Right lobe of liver (tissue), 4 donors: ENCODE data around the gene PSMC4.

Experiments used
- POLR2A ChIP-seq: fragments of 450-650 bp; IDR thresholded peaks from one replicate; pipeline ENCODE4 v1.6.1; 2017; ENCODE audit warnings: antibody characterized with exemption, mild to moderate bottlenecking
- TF ChIP-seq, protein P1 (sequence below), 4 donors: fragments of 200-600 bp in 3 of 4; fragments of 450-650 bp in 1 of 4; IDR thresholded peaks; one replicate each; pipeline versions ENCODE4 v1.5.1 to v1.8.0; 2016 to 2022; ENCODE audit warnings: antibody characterized with exemption in 4 of 4, mild to moderate bottlenecking in 2 of 4
- donor health status: DM: no; HTN: no; CAD: no.
- donor health status: DM: no; HTN: no; CAD: no.
- donor health status: DM: no; HTN: yes; CAD: no.

DNA sequence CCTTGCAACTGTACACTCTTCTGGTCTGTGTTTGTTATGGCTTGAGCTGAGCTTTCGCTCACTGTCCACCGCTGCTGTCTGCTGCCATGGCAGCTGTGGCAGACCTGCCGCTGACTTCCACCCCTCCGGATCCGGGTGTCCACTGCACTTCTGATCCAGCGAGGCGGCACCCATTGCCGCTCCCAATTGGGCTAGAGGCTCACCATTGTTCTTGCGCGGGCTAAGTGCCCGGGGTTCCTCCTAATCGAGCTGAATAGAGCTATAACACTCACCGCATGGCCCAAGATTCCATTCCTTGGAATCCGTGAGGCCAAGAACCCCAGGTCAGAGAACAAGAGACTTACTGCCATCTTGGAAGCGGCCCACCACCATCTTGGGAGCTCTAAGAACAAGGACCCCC lies 2.2 kb upstream of the PSMC4 start:
- TF ChIP-seq, protein P1, sequence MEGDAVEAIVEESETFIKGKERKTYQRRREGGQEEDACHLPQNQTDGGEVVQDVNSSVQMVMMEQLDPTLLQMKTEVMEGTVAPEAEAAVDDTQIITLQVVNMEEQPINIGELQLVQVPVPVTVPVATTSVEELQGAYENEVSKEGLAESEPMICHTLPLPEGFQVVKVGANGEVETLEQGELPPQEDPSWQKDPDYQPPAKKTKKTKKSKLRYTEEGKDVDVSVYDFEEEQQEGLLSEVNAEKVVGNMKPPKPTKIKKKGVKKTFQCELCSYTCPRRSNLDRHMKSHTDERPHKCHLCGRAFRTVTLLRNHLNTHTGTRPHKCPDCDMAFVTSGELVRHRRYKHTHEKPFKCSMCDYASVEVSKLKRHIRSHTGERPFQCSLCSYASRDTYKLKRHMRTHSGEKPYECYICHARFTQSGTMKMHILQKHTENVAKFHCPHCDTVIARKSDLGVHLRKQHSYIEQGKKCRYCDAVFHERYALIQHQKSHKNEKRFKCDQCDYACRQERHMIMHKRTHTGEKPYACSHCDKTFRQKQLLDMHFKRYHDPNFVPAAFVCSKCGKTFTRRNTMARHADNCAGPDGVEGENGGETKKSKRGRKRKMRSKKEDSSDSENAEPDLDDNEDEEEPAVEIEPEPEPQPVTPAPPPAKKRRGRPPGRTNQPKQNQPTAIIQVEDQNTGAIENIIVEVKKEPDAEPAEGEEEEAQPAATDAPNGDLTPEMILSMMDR (IDR thresholded peaks at IDR 0.05) = no peak
- no peak for TF ChIP-seq POLR2A
